ENCODE results near the gene LRRC8E.
A peak's percentile ranks its signal among the peaks of the same experiment; 100 is the strongest.
"Not testable (repeated sequence)": the region's sequence is repeated elsewhere in the genome, so short reads cannot be mapped to it uniquely, and the experiment has no call there.

The LRRC8E gene

DNA sequence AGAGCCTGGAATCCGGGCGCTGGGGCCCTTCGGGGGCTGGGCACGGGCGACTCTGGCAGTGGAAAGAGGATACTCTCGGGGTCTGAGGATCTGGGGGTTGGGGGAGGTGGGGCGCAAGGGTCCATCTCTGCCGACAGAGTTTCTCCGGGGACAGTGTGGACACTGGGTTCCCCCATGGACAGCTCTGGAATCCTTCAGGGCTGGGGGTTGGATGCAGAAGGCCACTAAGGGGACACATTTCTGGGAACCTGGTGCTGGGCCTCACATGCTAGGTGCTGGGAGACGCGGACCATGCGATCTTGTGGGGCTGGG lies 28.6 kb downstream of the LRRC8E start:
- TF ChIP-seq, protein P1, sequence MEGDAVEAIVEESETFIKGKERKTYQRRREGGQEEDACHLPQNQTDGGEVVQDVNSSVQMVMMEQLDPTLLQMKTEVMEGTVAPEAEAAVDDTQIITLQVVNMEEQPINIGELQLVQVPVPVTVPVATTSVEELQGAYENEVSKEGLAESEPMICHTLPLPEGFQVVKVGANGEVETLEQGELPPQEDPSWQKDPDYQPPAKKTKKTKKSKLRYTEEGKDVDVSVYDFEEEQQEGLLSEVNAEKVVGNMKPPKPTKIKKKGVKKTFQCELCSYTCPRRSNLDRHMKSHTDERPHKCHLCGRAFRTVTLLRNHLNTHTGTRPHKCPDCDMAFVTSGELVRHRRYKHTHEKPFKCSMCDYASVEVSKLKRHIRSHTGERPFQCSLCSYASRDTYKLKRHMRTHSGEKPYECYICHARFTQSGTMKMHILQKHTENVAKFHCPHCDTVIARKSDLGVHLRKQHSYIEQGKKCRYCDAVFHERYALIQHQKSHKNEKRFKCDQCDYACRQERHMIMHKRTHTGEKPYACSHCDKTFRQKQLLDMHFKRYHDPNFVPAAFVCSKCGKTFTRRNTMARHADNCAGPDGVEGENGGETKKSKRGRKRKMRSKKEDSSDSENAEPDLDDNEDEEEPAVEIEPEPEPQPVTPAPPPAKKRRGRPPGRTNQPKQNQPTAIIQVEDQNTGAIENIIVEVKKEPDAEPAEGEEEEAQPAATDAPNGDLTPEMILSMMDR (IDR thresholded peaks at IDR 0.05; ENCODE audit: low read depth, low read length): no peak

DNA sequence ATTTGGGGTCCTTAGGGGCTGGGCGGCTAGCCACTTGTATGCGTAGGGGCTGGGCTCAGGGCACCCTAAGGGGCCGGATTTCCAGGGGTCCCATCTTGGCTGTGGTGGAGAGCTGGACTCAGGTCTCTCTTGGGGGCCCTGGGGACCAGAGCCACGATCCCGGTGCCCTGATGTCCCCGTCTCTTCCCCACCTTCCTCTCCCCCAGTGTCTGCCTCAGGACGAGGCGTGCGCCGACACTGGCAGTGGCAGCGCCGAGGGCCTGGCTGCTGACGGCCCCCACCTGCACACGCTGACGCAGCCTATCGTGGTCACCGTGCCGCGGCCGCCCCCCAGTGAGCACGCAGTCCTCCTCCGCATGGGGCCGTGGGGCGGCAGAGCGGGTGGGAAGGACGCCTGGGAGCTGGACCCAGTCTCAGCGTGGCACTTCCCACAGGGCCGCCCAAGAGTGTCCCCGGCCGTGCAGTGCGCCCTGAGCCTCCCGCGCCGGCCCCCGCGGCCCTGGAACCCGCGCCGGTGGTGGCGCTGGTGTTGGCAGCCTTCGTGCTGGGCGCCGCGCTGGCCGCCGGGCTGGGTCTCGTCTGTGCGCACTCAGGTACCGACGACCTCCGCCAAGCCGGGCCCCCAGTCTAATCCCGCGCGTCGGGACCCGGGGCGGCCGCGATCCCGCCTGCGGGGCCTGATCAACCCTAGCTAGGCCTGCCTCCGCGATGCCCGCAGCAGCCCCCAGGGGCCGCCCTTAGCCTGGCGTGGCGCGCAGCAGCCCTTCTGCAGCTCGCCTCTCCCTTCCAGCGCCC lies 29.2 kb downstream of the LRRC8E start:
- H3K4me3 ChIP-seq (replicated peaks in 1 of 2; ENCODE audit: low read depth in 2 of 2, low read length in 2 of 2): peak overlapping the region in 1 of 2 donors; percentile 40
- peak; percentile 56 to 67 for DNase-seq (ENCODE audit: low read depth in 2 of 2)
- TF ChIP-seq, protein P1 (IDR thresholded peaks at IDR 0.05; ENCODE audit: low read depth, low read length): peak; percentile 42

More for the DNA sequence above, 28.6 kb downstream of the LRRC8E start:
- DNase-seq (ENCODE audit: low read depth in 2 of 2): no peak
- H3K4me3 ChIP-seq (replicated peaks in 1 of 2; ENCODE audit: low read depth in 2 of 2, low read length in 2 of 2): peak overlapping the region in 1 of 2 donors; percentile 40

DNA sequence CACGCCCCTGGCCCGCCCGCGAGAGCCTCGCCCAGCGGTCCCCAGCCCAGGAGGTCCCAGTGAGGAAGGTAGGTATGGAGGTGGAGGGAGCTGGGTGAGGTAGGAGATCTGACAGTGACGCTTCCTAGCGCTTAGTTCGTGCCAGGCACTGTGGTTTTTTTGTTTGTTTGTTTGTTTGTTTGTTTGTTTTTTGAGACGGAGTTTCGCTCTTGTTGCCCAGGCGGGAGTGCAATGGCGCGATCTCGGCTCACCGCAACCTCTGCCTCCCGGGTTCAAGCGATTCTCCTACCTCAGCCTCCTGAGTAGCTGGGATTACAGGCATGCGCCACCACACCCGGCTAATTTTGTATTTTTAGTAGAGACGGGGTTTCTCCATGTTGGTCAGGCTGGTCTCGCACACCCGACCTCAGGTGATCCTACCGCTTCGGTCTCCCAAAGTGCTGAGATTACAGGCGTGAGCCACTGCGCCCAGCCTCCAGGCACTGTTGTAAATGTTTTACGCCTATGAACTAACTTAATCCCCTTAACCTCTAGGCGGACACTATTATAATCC lies 29.8 kb downstream of the LRRC8E start:
- H3K4me3 ChIP-seq (replicated peaks in 1 of 2; ENCODE audit: low read depth in 2 of 2, low read length in 2 of 2); DNase-seq (ENCODE audit: low read depth in 2 of 2): not testable (repeated sequence)

DNA sequence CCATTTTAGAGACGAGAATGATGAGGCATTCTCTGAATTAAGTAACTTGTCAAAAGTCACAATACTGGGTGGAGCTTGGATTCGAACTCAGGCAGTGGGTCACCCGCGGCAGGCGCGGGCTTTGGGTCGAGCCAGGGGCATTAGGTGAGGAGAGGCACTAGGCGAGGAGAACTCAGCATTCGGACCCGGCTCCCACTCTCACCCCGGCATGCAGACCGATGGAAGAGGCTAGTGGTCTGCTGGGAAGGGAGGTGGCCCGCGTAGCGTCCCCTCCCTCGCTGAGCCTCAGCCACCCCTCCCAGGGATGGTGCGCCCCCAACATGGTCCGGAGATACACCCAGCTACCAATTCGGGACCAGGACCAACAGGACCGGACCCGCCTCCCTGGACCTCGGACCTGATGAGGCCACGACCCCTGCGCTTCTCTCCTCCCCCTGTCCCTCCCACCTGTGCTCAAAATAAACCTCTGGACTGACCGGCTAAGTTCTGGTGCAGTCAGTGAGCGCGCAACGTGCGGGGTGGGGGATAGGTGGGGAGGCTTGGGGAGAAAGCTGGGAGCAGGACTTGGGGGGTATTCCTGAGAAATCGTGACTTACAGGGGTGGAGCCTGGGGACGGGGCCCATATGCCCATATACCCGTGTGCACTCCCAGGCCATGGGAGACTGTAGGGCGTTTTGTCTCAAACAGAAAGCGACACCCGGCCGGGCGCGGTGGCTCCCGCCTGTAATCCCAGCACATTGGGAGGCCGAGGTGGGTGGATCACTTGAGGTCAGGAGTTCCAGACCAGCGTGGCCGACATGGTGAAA lies 30.5 kb downstream of the LRRC8E start:
- no peak for DNase-seq (ENCODE audit: low read depth in 2 of 2)
- TF ChIP-seq, protein P1 (IDR thresholded peaks at IDR 0.05; ENCODE audit: low read depth, low read length): no peak
- H3K4me3 ChIP-seq (replicated peaks in 1 of 2; ENCODE audit: low read depth in 2 of 2, low read length in 2 of 2): no peak overlapping the region

DNA sequence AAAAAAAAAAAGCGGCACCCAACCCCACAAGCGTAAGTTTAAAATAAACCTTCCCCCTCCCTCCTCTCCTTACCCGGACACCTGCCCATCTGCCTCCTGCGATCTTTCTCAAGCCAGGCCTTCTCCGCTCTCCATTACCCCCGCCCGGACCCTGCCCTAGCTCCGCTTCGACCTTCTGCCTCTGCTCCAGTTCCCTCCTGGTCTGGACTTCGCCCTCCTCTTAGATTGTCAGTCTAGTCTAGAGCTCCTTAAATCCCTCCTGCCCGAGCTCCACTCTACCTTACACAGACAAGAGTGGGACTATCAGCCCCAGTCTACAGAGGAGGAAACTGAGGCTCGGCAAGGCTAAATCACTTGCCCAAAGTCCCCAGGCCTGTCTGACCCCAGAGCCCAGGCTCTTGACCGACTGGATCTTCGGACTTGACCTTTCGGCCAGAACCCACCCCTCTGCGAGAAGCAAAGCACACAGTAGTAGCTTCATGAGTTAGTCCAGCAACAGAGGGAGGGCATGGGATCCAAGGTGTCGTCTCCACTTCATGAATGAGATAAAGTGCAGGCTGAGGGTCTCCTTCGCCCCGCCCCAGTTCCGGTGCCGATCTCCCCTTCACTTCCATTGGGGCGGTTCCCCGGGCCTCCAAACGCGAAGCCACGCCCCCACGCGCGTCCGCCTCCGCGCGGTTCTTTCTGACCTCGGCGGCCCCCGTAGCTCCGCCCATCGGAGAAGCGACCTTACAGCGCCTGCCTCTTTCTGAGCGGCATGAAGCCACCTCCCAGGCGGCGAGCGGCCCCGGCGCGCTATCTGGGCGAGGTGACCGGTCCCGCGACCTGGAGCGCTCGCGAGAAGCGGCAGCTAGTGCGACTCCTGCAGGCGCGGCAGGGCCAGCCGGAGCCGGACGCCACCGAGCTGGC lies 31.6 kb downstream of the LRRC8E start, which contains the start of gene SNAPC2:
Gene SNAPC2, plus strand, starts transcription at position 729 of the 909 bp plus-strand sequence. Its CDS starts 29 bp downstream, at position 758.
- TF ChIP-seq, protein P1 (IDR thresholded peaks at IDR 0.05; ENCODE audit: low read depth, low read length): no peak
- peak; percentile 97 for DNase-seq (ENCODE audit: low read depth in 2 of 2)
- H3K4me3 ChIP-seq (replicated peaks in 1 of 2; ENCODE audit: low read depth in 2 of 2, low read length in 2 of 2): peak within 1 kb of the TSS; percentile 52 to 80

DNA sequence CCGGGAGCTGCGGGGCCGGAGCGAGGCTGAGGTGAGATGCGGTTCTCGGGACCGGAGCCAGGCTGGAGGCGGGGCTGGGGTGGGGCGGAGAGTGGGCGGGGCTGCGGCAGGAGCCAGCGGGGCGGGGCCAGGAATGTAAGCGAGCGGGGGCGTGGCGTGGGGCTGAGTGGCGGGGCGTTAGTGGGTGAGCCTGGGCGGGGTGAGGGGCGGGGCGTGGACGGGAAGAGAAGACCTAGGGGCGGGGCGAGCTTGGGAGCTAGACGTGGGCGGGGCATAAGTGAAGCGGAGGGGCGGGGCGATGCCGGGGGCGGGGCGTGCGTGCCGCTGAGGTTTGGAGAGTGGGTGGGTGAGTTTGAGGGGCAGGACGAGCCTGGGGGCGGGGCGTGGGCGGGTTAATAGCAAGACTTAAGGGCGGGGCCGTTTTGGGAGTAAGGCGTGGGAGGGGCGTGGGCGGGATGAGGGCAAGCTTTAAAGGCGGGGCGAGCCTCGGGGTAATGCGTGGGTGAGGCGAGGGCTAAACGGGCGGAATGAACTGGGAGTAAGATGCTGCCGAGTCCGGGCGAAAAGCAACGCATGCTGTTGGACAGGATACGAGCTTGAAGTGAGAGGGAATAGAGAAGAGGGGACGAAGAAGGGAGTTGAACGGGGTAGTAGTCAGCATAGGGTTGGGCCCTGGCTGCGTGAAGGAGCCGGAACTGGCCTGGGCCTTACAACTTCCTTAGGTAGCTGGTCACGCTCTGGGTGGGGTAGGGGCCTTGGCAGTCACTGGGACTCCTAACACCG lies 32.4 kb downstream of the LRRC8E start:
- H3K4me3 ChIP-seq (replicated peaks in 1 of 2; ENCODE audit: low read depth in 2 of 2, low read length in 2 of 2): peak overlapping the region; percentile 52 to 80
- TF ChIP-seq, protein P1 (IDR thresholded peaks at IDR 0.05; ENCODE audit: low read depth, low read length): no peak
- peak; percentile 99 for DNase-seq (ENCODE audit: low read depth in 2 of 2)

All from cardiac fibroblast (primary cell).